Middle frontal gyrus (tissue), 1 donor: ENCODE measurements around the gene UBAP2.

Experiments
- DNase-seq: peaks from one replicate; pipeline ENCODE4 v3.0.0-alpha.2; 2015; ENCODE audit warnings: low spot score; ENCODE audit errors: extremely low spot score

UBAP2 gene

GRCh38 chr9:34048727-34049629 is at the start of gene UBAP2:
Gene UBAP2, minus strand, starts transcription at chr9:34048887. Its CDS starts 31,739 bp downstream, at chr9:34017148.
- DNase-seq = peak; percentile 93

GRCh38 chr9:34098307-34098706 is 49.6 kb upstream of the UBAP2 start:
- no peak for DNase-seq

- no peak for DNase-seq
Observed at GRCh38 chr9:34097865-34098264, 49.2 kb upstream of the UBAP2 start.

GRCh38 chr9:34096751-34097150 is 48.1 kb upstream of the UBAP2 start:
- DNase-seq = no peak

- DNase-seq = no peak
Observed at GRCh38 chr9:34093578-34093977, 44.9 kb upstream of the UBAP2 start.

GRCh38 chr9:34089311-34089710 is 40.6 kb upstream of the UBAP2 start:
- DNase-seq = no peak

GRCh38 chr9:34087370-34087769 is 38.7 kb upstream of the UBAP2 start:
- DNase-seq = no peak

- no peak for DNase-seq
Observed at GRCh38 chr9:34086864-34087263, 38.2 kb upstream of the UBAP2 start.

- DNase-seq = no peak
Observed at GRCh38 chr9:34085581-34086500, 37.2 kb upstream of the UBAP2 start.

- no peak for DNase-seq
Observed at GRCh38 chr9:34084562-34084961, 35.9 kb upstream of the UBAP2 start.

GRCh38 chr9:34079181-34079580 is 30.5 kb upstream of the UBAP2 start:
- DNase-seq = no peak

GRCh38 chr9:34072868-34073590 is 24.3 kb upstream of the UBAP2 start:
- DNase-seq = no peak

- no peak for DNase-seq
Observed at GRCh38 chr9:34072410-34072809, 23.7 kb upstream of the UBAP2 start.

- DNase-seq = no peak
Observed at GRCh38 chr9:34070606-34071324, 22.1 kb upstream of the UBAP2 start.

GRCh38 chr9:34069831-34070230 is 21.1 kb upstream of the UBAP2 start:
- DNase-seq = no peak

GRCh38 chr9:34065541-34065940 is 16.9 kb upstream of the UBAP2 start:
- no peak for DNase-seq

- DNase-seq = no peak
Observed at GRCh38 chr9:34059954-34060353, 11.3 kb upstream of the UBAP2 start.

GRCh38 chr9:34059281-34059680 is 10.6 kb upstream of the UBAP2 start:
- DNase-seq = no peak

- DNase-seq = no peak
Observed at GRCh38 chr9:34049630-34050384, 1.1 kb upstream of the UBAP2 start.
